HG02678 (cell line): ENCODE data around the gene ANKRD52.
"Not testable (repeated sequence)": the region's sequence is repeated elsewhere in the genome, so short reads cannot be mapped to it uniquely, and the experiment has no call there.

ENCODE experiments used
- ATAC-seq: cut with Tn5 transposase; IDR thresholded peaks from one replicate; pipeline ENCODE4 v1.9.1; 2021; ENCODE audit warnings: mild to moderate bottlenecking, moderate library complexity; ENCODE audit not compliant: unreplicated experiment

Gene ANKRD52

GRCh38 chr12:56274299-56274698 lies 16.1 kb upstream of the ANKRD52 start:
- ATAC-seq = no peak

GRCh38 chr12:56272468-56272867 lies 14.3 kb upstream of the ANKRD52 start:
- ATAC-seq = not testable (repeated sequence)

DNA sequence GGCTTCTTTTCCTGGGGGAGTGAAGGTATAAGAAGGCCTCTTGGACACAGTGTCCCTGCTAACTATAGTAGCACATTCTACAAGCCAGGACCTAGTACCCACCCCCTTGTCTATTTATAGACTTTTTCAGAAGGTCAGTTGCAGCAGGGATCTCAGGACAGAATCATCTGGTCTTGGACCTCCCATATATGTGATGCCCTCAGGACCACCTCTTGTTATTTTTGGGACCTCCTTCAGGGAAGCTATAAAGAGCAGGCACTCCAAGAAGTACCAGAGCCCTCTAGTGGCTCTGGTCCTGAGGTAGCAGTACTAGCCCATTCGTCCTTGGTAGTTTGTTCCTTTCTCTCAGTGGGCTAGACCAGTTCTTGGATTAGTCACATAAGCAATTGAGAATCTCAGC lies 12.8 kb upstream of the ANKRD52 start:
- ATAC-seq = no peak

DNA sequence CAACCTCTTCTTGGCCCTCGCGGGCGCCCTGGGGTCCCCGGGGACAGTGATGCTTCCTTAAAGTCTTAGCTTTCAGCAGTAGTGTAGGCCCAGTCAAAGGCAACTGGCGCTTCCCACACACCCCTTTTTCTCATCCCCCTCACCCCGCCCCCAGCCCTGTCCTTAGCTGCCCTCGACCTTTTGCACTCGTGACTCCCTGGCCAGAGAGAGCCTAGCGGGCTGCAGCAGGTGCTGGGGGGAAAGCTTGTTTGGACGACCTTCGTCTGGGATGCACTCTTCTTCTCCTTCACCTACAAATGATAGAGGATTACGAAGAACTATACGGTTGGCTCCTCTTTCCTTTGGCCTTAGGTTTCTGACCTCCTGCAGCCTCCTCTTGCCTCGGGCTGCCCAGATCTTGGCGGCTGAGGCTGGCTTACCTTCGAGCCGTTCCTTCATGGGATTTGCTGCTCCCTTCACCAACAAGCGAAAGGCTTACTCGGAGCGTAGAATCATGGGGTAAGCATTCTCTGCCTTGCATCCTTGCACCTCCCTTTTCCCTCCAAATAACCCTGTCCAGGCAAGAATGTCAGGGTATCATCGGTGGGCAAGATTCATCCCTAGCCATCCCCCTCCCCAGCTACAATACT lies 9.4 kb upstream of the ANKRD52 start:
- ATAC-seq = peak; percentile 14

- ATAC-seq = peak; percentile 95
Measured at GRCh38 chr12:56266693-56267442, 8.7 kb upstream of the ANKRD52 start, which contains the start of gene COQ10A. Gene COQ10A, plus strand, starts transcription at chr12:56266942. Its CDS starts 177 bp downstream, at chr12:56267119.

DNA sequence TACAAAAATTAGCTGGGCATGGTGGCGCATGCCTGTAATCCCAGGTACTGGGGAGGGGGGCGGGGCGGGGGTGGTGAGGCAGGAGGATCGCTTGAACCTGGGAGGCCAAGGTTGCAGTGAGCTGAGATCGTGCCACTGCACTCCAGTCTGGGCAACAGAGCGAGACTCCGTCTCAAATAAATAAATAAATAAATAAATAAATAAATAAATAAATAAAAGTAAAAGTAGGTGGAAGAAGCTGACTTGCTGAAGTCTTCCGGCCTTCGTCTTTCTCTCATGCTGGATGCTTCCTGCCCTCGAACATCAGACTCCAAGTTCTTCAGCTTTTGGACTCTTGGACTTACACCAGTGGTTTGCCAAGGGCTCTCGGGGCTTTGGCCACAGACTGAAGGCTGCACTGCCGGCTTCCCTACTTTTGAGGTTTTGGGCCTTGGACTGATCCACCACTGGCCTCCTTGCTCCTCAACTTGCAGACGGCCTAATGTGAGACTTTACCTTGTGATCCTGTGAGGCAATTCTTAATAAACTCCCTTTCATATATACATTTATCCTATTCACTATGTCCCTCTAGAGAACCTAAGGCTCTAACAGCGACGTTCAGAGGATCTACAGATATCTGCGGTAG lies 8.0 kb upstream of the ANKRD52 start:
- ATAC-seq = not testable (repeated sequence)

DNA sequence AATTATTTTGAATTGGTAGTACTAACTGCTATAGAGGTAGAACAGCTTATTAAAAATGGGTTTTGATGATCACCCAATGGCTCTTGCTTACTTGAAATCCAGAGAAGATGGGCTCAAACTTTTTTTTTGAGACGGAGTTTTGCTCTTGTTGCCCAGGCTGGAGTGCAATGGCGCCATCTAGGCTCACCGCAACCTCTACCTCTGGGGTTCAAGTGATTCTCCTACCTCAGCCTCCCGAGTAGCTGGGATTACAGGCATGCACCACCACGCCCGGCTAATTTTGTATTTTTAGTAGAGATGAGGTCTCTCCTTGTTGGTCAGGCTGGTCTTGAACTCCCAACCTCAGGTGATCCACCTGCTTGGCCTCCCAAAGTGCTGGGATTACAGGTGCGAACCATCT lies 4.8 kb upstream of the ANKRD52 start:
- not testable (repeated sequence) for ATAC-seq

- ATAC-seq = no peak
Measured at GRCh38 chr12:56261503-56262232, 3.5 kb upstream of the ANKRD52 start.

DNA sequence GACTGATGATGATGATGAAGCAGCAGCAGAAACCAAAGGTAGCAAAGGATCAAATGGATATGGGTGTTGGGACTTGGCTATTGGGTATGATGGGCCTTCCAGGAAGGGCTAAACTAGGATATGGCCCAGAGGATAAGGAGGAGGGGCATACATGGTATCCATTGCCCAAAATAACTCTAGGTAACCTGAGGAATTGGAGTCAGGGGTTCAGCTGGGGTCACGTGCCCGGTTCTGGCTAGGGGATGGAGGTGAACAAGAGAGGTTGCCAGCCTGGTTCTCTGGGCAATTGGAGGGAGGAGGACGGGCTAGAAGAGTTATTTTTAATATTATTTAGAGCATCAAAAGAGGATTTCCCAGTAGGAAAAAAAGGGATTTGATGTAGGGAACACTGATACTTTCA lies 2.7 kb upstream of the ANKRD52 start:
- ATAC-seq = no peak

GRCh38 chr12:56260380-56260779 lies 2.2 kb upstream of the ANKRD52 start:
- no peak for ATAC-seq

DNA sequence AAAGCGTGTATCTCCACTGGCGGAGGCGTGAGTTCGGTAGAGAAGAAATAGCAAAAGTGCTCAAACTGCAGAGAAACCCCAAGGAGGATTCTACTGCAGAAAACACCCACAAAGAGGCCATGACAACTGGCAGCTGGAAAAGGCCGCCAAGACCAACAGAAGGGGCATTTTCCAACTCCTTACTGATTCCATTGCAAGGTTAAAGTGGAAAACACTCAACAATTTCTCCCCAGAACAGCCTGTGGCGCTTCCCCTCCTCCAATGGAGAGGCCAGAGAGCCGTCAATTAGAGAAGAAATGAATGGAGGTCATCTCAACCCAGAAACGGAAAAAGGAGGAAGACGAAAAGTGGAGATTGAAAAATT lies 618 bp upstream of the ANKRD52 start:
- no peak for ATAC-seq

- no peak for ATAC-seq
Measured at GRCh38 chr12:56257491-56258067, 605 bp downstream of the ANKRD52 start.

DNA sequence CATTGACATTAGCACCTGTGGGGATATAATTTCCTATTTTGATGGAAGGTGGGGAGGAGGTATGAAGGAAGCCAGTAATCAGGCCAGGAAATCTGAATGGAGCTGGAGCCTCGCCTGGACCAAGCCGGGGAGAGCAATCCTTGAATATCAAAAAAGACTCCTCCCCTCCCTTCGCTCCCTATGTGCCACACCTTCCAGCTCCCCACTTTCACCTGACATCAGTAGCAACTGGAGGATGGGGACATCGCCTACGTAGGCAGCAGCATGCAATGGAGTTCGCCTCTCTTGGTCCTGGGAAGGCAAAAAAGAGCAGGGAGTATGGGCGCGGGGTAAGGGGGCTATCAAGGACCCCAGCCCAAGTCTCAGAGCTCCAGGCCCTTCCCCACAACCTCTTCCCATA lies 1.1 kb downstream of the ANKRD52 start:
- ATAC-seq = no peak

DNA sequence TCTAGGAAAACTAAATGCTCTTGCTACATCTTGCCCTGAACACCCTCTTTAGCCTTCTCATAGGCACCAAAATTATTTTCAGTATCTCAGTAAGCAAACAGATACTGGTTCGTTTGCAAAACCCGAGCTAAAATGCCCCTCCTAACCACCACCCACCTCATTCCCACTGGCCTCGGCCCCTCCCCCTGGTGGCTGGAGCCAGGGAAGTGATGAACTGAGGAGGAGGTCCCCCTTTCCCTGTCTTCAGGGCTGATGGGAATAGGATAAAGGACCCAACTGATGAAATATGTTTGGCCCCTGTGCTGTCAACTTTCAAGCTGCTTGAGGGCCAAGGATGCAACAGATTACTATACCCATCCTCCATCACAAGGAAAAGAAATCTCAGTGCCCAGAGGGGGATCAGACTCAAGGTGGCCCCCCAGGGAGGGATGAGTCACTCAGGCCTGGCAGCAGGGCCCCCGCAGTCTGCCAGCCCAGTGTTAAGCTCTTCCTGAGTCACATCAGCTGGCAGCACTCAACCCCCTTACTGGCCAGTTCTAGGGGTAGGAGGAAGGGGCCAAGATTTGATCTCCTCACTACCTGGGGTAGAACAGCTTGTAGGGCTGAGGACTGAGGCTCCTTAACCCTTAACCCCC lies 1.7 kb downstream of the ANKRD52 start:
- no peak for ATAC-seq

DNA sequence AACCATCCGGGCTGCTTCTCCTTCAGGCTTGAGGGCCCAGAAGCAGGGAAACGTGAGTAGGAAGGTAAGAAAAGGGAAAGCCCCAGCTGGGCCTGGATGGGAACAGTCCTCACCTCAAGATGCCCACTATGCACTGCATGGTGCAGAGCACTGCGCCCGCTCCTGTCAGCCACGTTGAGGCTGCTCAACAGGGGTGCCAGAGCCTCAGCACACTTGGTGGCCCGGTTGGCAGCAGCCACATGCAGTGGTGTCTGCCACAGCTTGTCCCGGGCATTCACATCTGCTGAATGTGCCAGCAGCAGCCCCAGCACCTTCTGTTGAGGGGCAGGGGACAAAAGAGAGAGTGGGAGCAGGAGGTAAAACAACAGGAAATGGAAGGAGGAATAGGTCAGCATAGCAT lies 2.5 kb downstream of the ANKRD52 start:
- no peak for ATAC-seq

GRCh38 chr12:56253091-56253490 lies 5.1 kb downstream of the ANKRD52 start:
- no peak for ATAC-seq

DNA sequence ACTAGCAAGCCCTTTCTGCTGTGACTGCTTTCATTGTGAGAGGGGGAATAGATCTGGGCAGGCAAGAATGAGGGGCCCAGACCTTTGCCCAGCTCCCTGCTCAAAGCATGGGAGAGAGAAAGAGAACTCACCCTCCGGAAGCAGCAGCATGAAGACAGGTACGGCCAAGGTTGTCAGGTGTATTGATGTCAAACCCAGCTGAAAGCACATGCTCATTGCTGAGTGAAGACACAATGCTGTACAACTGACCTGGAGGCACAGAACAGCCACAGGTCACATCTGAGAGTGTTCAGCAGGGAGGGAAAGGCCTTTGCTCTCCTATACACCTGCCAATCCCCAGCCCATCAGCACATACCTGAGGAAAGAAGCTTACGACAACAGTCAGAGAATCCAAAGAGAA lies 5.5 kb downstream of the ANKRD52 start:
- no peak for ATAC-seq

- no peak for ATAC-seq
Measured at GRCh38 chr12:56248711-56249110, 9.5 kb downstream of the ANKRD52 start.

DNA sequence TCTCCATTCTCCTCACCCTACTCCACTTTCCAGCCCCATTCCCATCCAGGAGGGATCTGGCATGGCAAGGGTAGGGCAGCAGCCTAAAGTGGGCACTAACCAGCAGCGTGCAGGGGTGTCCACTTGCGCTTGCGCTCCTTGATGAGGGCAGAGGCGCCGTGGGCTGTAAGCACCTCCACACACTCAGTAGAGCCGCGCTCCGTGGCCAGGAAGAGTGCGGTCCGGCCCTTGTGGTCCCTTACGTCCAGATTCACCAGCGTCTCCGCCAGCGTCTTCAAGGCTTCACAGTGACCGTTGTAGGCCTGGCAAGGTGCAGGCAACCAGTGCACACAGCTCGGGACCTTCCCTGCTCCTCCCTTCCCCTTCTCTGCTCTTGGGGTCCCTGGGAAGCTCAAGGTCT lies 10.3 kb downstream of the ANKRD52 start:
- ATAC-seq = no peak

DNA sequence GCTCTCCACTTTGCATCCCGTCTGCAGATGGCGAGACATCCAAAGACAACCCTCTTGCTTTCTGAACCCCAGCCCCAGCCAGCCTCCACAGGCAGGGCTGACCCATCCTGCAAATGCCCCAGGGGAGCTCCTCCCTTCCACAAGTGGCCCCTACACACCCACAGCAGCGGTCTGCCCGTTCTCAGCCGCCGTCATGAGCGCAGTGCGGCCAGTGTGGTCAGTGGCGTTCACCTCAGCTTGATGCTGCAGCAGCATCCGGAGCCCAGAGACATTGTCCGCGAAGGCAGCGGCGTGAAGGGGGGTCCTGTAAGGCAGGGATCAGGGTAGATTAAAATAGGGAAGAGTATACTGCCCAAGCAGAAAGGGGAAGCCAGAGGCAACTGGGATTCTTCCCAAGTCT lies 13.7 kb downstream of the ANKRD52 start:
- no peak for ATAC-seq

DNA sequence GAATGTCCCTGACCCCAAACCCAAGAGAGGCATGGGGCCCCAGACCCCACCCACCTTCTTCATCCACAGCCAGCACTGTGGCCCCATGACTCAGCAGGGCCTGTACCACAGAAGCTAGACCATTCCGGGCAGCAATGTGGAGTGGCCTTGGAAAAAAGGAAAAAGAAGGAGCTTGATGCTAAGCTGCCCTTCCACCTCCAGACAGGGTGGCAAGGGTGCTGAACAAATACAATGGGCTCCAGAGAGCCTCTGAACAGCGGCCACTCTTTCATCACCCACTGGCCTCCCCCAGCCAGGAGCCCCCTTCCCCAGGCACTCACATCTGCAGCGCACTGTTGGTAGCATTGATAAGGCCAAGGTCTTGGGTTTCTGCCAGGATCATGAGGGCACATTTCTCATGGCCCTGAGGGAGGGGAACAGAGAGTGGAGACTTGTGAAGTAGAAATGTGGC lies 14.4 kb downstream of the ANKRD52 start:
- ATAC-seq = no peak
